GM19372 (cell line): Measurements from ENCODE around the gene HOXA4.

ENCODE experiments used
- ATAC-seq: cut with Tn5 transposase; IDR thresholded peaks from one replicate; pipeline ENCODE4 v1.9.1; 2021; ENCODE audit warnings: mild to moderate bottlenecking, low read depth, moderate library complexity; ENCODE audit not compliant: unreplicated experiment

The HOXA4 gene

GRCh38 chr7:27148756-27149641 is 18.4 kb upstream of the HOXA4 start:
- no peak for ATAC-seq

- ATAC-seq: no peak
These were observed 17.6 kb upstream of the HOXA4 start for GRCh38 chr7:27148031-27148755.

- ATAC-seq: no peak
These were observed 16.9 kb upstream of the HOXA4 start, which contains the start of gene HOXA6 for GRCh38 chr7:27147199-27148030. Gene HOXA6, minus strand, starts transcription at chr7:27147774. Its CDS starts 25 bp downstream, at chr7:27147749.

- no peak for ATAC-seq
These were observed 16.1 kb upstream of the HOXA4 start for GRCh38 chr7:27146491-27147198.

- no peak for ATAC-seq
These were observed 15.4 kb upstream of the HOXA4 start for GRCh38 chr7:27145914-27146412.

GRCh38 chr7:27145165-27145913 is 14.8 kb upstream of the HOXA4 start:
- no peak for ATAC-seq

GRCh38 chr7:27144781-27145164 is 14.2 kb upstream of the HOXA4 start:
- no peak for ATAC-seq

GRCh38 chr7:27143950-27144780 is 13.6 kb upstream of the HOXA4 start:
- no peak for ATAC-seq

GRCh38 chr7:27143023-27143949 is 12.7 kb upstream of the HOXA4 start, which contains the start of gene HOXA5:
Gene HOXA5, minus strand, starts transcription at chr7:27143681. Its CDS starts 74 bp downstream, at chr7:27143607.
- ATAC-seq: no peak

GRCh38 chr7:27142580-27143022 is 12.0 kb upstream of the HOXA4 start:
- ATAC-seq: no peak

GRCh38 chr7:27141923-27142579 is 11.5 kb upstream of the HOXA4 start:
- no peak for ATAC-seq

GRCh38 chr7:27141137-27141922 is 10.8 kb upstream of the HOXA4 start:
- no peak for ATAC-seq

- ATAC-seq: no peak
These were observed 9.7 kb upstream of the HOXA4 start for GRCh38 chr7:27140126-27140857.

- no peak for ATAC-seq
These were observed 9.0 kb upstream of the HOXA4 start for GRCh38 chr7:27139334-27140125.

GRCh38 chr7:27138985-27139333 is 8.4 kb upstream of the HOXA4 start:
- ATAC-seq: no peak
